ENCODE measurements around the gene PYDC1. TPM values are rescaled to one million over a fixed set of nuclear protein-coding genes. Genes with fewer than 3 reads are reported as not detected.

PYDC1 gene
- total RNA-seq, 1 experiment from 2014 or later = not detected

DNA sequence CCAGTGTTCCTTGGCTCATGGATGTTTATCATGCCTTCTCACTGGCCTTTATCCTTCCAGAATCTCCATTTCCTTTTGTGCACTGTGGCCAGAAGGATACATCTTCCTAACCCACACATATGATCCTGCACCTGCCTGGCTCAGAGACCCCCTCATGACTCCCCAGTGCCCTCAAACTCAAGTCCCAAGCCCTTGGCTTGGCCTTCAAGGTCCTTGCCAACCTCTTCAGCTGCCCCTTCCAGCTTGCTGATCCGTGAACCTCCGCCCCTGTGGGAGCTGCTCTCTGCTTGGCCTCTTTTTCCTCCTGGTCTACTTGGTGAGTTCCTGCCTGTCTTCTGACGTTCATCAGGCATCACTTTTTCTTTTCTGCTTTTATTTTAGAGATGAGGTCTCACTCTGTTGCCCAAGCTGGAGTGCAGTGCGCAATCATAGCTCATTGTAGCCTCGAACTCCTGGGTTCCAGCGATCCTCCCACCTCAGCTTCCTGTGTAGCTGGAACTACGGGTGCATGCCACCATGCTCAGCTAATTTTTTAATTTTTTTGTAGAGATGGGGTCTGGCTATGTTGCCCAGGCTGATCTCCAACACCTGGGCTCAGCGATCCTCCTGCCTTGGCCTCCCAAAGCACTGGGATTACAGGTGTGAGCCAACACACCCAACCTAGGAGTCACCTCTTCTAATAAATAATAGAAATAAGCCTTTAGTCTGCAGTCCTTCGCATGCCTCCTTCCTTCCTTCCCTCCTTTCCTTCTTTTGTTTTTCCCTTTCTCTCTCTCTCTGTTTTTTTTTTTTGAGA, 11.9 kb downstream of the PYDC1 start:
- intact Hi-C loops (cut with micrococcal nuclease; ENCODE audit: unreplicated experiment) = loop anchor here (5.0 kb wide), 2 partner anchors 237 to 662 kb away; partner anchors contain the start of gene ZNF843
- Histone ChIP-seq H3K36me3 (ENCODE audit: insufficient read depth, low read length, poor library complexity, severe bottlenecking) (no peaks in the 10 kb centered on the region), H3K27ac (ENCODE audit: low read depth, low read length, poor library complexity, severe bottlenecking) (no peak overlapping the region), H3K4me1 (ENCODE audit: insufficient read depth, low read length, poor library complexity, severe bottlenecking) (no peaks in the 10 kb centered on the region), H3K27me3 (replicated peaks; ENCODE audit: insufficient read depth, low read depth, low read length, poor library complexity) (peaks cover 9% of the 10 kb centered on the region), H3K4me3 (ENCODE audit: low read depth, low read length, poor library complexity, severe bottlenecking) (no peak overlapping the region), H3K9me3 (ENCODE audit: low read depth, low read length, poor library complexity, severe bottlenecking) (no peaks in the 10 kb centered on the region)
- TF ChIP-seq, protein P1, sequence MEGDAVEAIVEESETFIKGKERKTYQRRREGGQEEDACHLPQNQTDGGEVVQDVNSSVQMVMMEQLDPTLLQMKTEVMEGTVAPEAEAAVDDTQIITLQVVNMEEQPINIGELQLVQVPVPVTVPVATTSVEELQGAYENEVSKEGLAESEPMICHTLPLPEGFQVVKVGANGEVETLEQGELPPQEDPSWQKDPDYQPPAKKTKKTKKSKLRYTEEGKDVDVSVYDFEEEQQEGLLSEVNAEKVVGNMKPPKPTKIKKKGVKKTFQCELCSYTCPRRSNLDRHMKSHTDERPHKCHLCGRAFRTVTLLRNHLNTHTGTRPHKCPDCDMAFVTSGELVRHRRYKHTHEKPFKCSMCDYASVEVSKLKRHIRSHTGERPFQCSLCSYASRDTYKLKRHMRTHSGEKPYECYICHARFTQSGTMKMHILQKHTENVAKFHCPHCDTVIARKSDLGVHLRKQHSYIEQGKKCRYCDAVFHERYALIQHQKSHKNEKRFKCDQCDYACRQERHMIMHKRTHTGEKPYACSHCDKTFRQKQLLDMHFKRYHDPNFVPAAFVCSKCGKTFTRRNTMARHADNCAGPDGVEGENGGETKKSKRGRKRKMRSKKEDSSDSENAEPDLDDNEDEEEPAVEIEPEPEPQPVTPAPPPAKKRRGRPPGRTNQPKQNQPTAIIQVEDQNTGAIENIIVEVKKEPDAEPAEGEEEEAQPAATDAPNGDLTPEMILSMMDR (conservative IDR thresholded peaks at IDR 0.05; ENCODE audit: low read depth, low read length) = no peak
- no peak for TF ChIP-seq EZH2 (IDR thresholded peaks at IDR 0.05; ENCODE audit: borderline replicate concordance, low read depth, low read length, poor library complexity, severe bottlenecking)
- POLR2A ChIA-PET (ENCODE audit: low non-redundant PET) = no interaction called here
- no peak for DNase-seq (ENCODE audit: low spot score)
- no TSS peak for BruUV-seq (replicated peaks)
- CTCF ChIA-PET = interaction anchor here (0.6 kb wide), 1 partner anchor 11 kb away, joined by 3 read pairs; no protein-coding TSS in a partner anchor

- intact Hi-C loops (cut with micrococcal nuclease; ENCODE audit: unreplicated experiment) = loop anchor here (5.0 kb wide), 2 partner anchors 240 to 665 kb away; partner anchors contain the start of gene ZNF843
- CTCF ChIA-PET = interaction anchor here (0.7 kb wide), 1 partner anchor 180 kb away, joined by 7 read pairs; no protein-coding TSS in a partner anchor
- Histone ChIP-seq H3K4me1 (ENCODE audit: insufficient read depth, low read length, poor library complexity, severe bottlenecking) (no peaks in the 10 kb centered on the region), H3K36me3 (ENCODE audit: insufficient read depth, low read length, poor library complexity, severe bottlenecking) (no peaks in the 10 kb centered on the region), H3K27ac (ENCODE audit: low read depth, low read length, poor library complexity, severe bottlenecking) (no peak within 1 kb of the TSS), H3K9me3 (ENCODE audit: low read depth, low read length, poor library complexity, severe bottlenecking) (no peaks in the 10 kb centered on the region), H3K4me3 (ENCODE audit: low read depth, low read length, poor library complexity, severe bottlenecking) (peak within 1 kb of the TSS; percentile 49), H3K27me3 (replicated peaks; ENCODE audit: insufficient read depth, low read depth, low read length, poor library complexity) (peaks cover 9% of the 10 kb centered on the region)
- TF ChIP-seq EZH2 (IDR thresholded peaks at IDR 0.05; ENCODE audit: borderline replicate concordance, low read depth, low read length, poor library complexity, severe bottlenecking) = no peak
- TF ChIP-seq, protein P1 (conservative IDR thresholded peaks at IDR 0.05; ENCODE audit: low read depth, low read length) = no peak
- POLR2A ChIA-PET (ENCODE audit: low non-redundant PET) = interaction anchor here (0.6 kb wide), 1 partner anchor 83 kb away, joined by 10 read pairs; no protein-coding TSS in a partner anchor
- DNase-seq (ENCODE audit: low spot score) = no peak
- no TSS peak for BruUV-seq (replicated peaks)
Measured at GRCh38 chr16:31202414-31203375, 14.2 kb downstream of the PYDC1 start, which contains the start of gene PYCARD. Gene PYCARD, minus strand, starts transcription at chr16:31202760. Its CDS starts 70 bp downstream, at chr16:31202690.

Measured in A673 (cell line).